ENCODE measurements around the gene FAM78B. TPM values are rescaled to one million over a fixed set of nuclear protein-coding genes. Genes with fewer than 3 reads are reported as not detected.

The FAM78B gene
- total and polyA plus RNA-seq, 2 of the 8 experiments (the other 6 are each of a cell fraction or from before 2014, with no cell fraction given), result 2.3 to 3.6 TPM

DNA sequence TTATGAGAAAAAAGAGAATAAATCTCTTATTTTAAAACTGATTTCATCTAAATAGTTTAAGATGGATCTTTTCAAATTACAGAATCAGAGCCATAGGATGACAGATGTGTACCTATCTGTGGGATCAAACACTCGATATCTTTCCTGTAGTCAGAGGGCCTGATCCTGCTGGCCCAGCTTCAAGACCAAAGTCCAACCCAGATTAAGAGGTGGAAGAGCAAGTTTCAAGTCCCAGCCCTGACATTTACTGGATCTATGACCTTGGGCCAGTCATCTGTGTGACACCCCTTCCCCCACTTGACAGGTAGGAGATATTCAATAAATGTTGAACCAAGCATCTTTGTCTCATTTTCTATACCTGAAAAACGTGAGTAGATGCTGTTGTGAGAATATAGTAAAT, 140.7 kb downstream of the FAM78B start:
- Histone ChIP-seq H2BK12ac (ENCODE audit: low read depth, low read length) (no peak overlapping the region), H3K23me2 (ENCODE audit: low read depth, low read length) (no peaks in the 10 kb centered on the region), H4K91ac (replicated peaks; ENCODE audit: insufficient read length, low read length) (no peak overlapping the region), H4K20me1 (replicated peaks in 1 of 2; ENCODE audit: control insufficient read depth in 1 of 2, insufficient read depth in 2 of 2, low read length in 2 of 2) (no peaks in the 10 kb centered on the region), H3K56ac (replicated peaks; ENCODE audit: insufficient read length, low read depth, low read length) (no peak overlapping the region), H3K4me2 (ENCODE audit: insufficient read depth in 1 of 2, low read depth in 2 of 2, low read length in 2 of 2) (no peak overlapping the region), H3K27me3 (replicated peaks in 1 of 4; ENCODE audit: control insufficient read depth in 3 of 4, extremely low read depth in 1 of 4, insufficient read depth in 3 of 4, low read length in 3 of 4) (no peaks in the 10 kb centered on the region; a peak in 2 of 7 replicates), H2BK20ac (ENCODE audit: low read length) (no peak overlapping the region), H2BK5ac (ENCODE audit: low read depth, low read length) (no peak overlapping the region), H3K9me3 (ENCODE audit: insufficient read depth in 2 of 2, low read depth in 1 of 2, low read length in 1 of 2) (no peaks in the 10 kb centered on the region), H4K5ac (ENCODE audit: insufficient read length, low read depth, low read length) (no peak overlapping the region), H3K14ac (ENCODE audit: insufficient read length) (no peak overlapping the region), H3K23ac (ENCODE audit: insufficient read length) (no peak overlapping the region), H3K79me1 (ENCODE audit: low read depth, low read length) (no peaks in the 10 kb centered on the region), H3K18ac (ENCODE audit: extremely low read depth, low read length) (no peak overlapping the region), H2AK5ac (ENCODE audit: low read depth, low read length) (no peak overlapping the region), H3K36me3 (ENCODE audit: control insufficient read depth in 2 of 4, insufficient read depth in 4 of 4, low read length in 3 of 4) (no peaks in the 10 kb centered on the region), H2BK15ac (ENCODE audit: low read length) (no peak overlapping the region), H3K9ac (replicated peaks in 1 of 4; ENCODE audit: extremely low read depth in 1 of 4, low read depth in 3 of 4, low read length in 3 of 4) (no peak overlapping the region), H3K4ac (replicated peaks; ENCODE audit: insufficient read length, low read depth, low read length) (no peak overlapping the region), H4K8ac (ENCODE audit: extremely low read depth, insufficient read depth, low read length) (no peak overlapping the region), H2AFZ (ENCODE audit: low read length) (no peak overlapping the region), H3K4me1 (replicated peaks in 1 of 4; ENCODE audit: control insufficient read depth in 3 of 4, insufficient read depth in 4 of 4, low read length in 3 of 4) (no peaks in the 10 kb centered on the region), H3K79me2 (ENCODE audit: control insufficient read depth in 1 of 2, insufficient read depth in 2 of 2, low read length in 2 of 2) (no peaks in the 10 kb centered on the region), H3K27ac (ENCODE audit: low read depth, low read length) (no peak overlapping the region), H3K4me3 (ENCODE audit: extremely low read depth in 1 of 4, insufficient read depth in 2 of 4, low read depth in 3 of 4, low read length in 4 of 4) (no peak overlapping the region), H2BK120ac (replicated peaks; ENCODE audit: low read depth, low read length) (no peak overlapping the region)
- CTCF ChIA-PET (ENCODE audit: partially characterized antibody), result no interaction called here
- POLR2A ChIA-PET (ENCODE audit: partially characterized antibody), result no interaction called here
- WGBS, 2 experiments (ENCODE audit: extremely low coverage in 1 of 2, insufficient coverage in 1 of 2, insufficient read length in 1 of 2, insufficient replicate concordance in 2 of 2, low coverage in 1 of 2, low lambda C conversion rate in 2 of 2, missing lambda C conversion rate in 1 of 2), result 76% methylated on average over 2 of the region's 2 CpGs; no CpG with 5 or more reads in 1 of the 2 experiments
- DNase-seq (ENCODE audit: low read depth in 1 of 2, low spot score in 2 of 2) (no peak), FAIRE-seq (no peak)
- TF ChIP-seq CHD1 (IDR thresholded peaks at IDR 0.05; ENCODE audit: low read depth, low read length), result no peak
- TF ChIP-seq, protein P1, sequence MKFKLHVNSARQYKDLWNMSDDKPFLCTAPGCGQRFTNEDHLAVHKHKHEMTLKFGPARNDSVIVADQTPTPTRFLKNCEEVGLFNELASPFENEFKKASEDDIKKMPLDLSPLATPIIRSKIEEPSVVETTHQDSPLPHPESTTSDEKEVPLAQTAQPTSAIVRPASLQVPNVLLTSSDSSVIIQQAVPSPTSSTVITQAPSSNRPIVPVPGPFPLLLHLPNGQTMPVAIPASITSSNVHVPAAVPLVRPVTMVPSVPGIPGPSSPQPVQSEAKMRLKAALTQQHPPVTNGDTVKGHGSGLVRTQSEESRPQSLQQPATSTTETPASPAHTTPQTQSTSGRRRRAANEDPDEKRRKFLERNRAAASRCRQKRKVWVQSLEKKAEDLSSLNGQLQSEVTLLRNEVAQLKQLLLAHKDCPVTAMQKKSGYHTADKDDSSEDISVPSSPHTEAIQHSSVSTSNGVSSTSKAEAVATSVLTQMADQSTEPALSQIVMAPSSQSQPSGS (IDR thresholded peaks at IDR 0.05; ENCODE audit: low read length), result no peak
